Esophagus squamous epithelium (tissue), 4 donors: ENCODE measurements around the gene DNAH2.

Experiments used
- CTCF ChIP-seq, 6 experiments: fragments of 450-650 bp in 4 of 6; fragments of 200-600 bp in 2 of 6; sonication (generic) in 2 of 6; IDR thresholded peaks; one replicate each; pipeline ENCODE4 v1.5.1; 2016 to 2019; ENCODE audit warnings: antibody characterized with exemption in 6 of 6, mild to moderate bottlenecking in 4 of 6, moderate library complexity in 4 of 6
- POLR2A ChIP-seq, 4 donors: fragments of 450-650 bp; IDR thresholded peaks; one replicate each; pipeline ENCODE4 v1.6.1; 2017; ENCODE audit warnings: antibody characterized with exemption in 4 of 4, mild to moderate bottlenecking in 4 of 4, moderate library complexity in 3 of 4

- TF ChIP-seq CTCF (IDR thresholded peaks at IDR 0.05) (no peak), POLR2A (IDR thresholded peaks at IDR 0.05) (no peak)
These were observed 136.1 kb downstream of the DNAH2 start for GRCh38 chr17:7853691-7854038.
